HG02571 (cell line): ENCODE results near the gene TOPBP1.
"Not testable (repeated sequence)": the region's sequence is repeated elsewhere in the genome, so short reads cannot be mapped to it uniquely, and the experiment has no call there.

ENCODE experiments used
- ATAC-seq: cut with Tn5 transposase; IDR thresholded peaks from one replicate; pipeline ENCODE4 v1.9.1; 2021; ENCODE audit warnings: mild to moderate bottlenecking, moderate library complexity; ENCODE audit not compliant: unreplicated experiment

Gene TOPBP1

GRCh38 chr3:133675631-133676335, 14.0 kb upstream of the TOPBP1 start:
- peak; percentile 58 for ATAC-seq

- ATAC-seq: no peak
Measured at GRCh38 chr3:133674290-133674919, 12.7 kb upstream of the TOPBP1 start.

GRCh38 chr3:133673746-133674145, 12.0 kb upstream of the TOPBP1 start:
- ATAC-seq: no peak

GRCh38 chr3:133672461-133672860, 10.7 kb upstream of the TOPBP1 start:
- ATAC-seq: no peak

GRCh38 chr3:133670525-133670995, 8.8 kb upstream of the TOPBP1 start:
- ATAC-seq: no peak

GRCh38 chr3:133669949-133670524, 8.3 kb upstream of the TOPBP1 start:
- ATAC-seq: no peak

- no peak for ATAC-seq
Measured at GRCh38 chr3:133667118-133667517, 5.4 kb upstream of the TOPBP1 start.

GRCh38 chr3:133665188-133665587, 3.4 kb upstream of the TOPBP1 start:
- ATAC-seq: not testable (repeated sequence)

- peak; percentile 61 for ATAC-seq
Measured at GRCh38 chr3:133663569-133664313, 2.0 kb upstream of the TOPBP1 start.

- ATAC-seq: peak; percentile 45
Measured at GRCh38 chr3:133662278-133662651, 524 bp upstream of the TOPBP1 start.

- no peak for ATAC-seq
Measured at GRCh38 chr3:133659806-133660205, 1.9 kb downstream of the TOPBP1 start.

GRCh38 chr3:133655731-133656515, 5.8 kb downstream of the TOPBP1 start:
- no peak for ATAC-seq

GRCh38 chr3:133649486-133650068, 12.2 kb downstream of the TOPBP1 start:
- ATAC-seq: no peak

GRCh38 chr3:133644768-133645167, 17.0 kb downstream of the TOPBP1 start:
- no peak for ATAC-seq

- ATAC-seq: no peak
Measured at GRCh38 chr3:133643611-133644010, 18.1 kb downstream of the TOPBP1 start.

- no peak for ATAC-seq
Measured at GRCh38 chr3:133641254-133641653, 20.5 kb downstream of the TOPBP1 start.

- ATAC-seq: no peak
Measured at GRCh38 chr3:133633439-133633838, 28.3 kb downstream of the TOPBP1 start.

GRCh38 chr3:133629146-133629545, 32.6 kb downstream of the TOPBP1 start:
- no peak for ATAC-seq

- no peak for ATAC-seq
Measured at GRCh38 chr3:133627789-133628188, 34.0 kb downstream of the TOPBP1 start.

- ATAC-seq: peak; percentile 100
Measured at GRCh38 chr3:133620066-133620784, 41.5 kb downstream of the TOPBP1 start.
